BE2C (cell line): Measurements from ENCODE around the gene MTHFD1. TPM values are rescaled to one million over a fixed set of nuclear protein-coding genes. Genes with fewer than 3 reads are reported as not detected.
A peak's percentile ranks its signal among the peaks of the same experiment; 100 is the strongest.

Experiments
- DNase-seq: peaks from one replicate; pipeline ENCODE4 v3.0.0-alpha.2; 2020
- H3K27me3 ChIP-seq: fragments of 250-450 bp; sonication (Bioruptor Pico); 2 replicates; pipeline ENCODE4 v1.5.1; 2020; ENCODE audit warnings: mild to moderate bottlenecking
- H3K36me3 ChIP-seq: fragments of 250-450 bp; sonication (Bioruptor Pico); 2 replicates; pipeline ENCODE4 v1.5.1; 2020; ENCODE audit warnings: mild to moderate bottlenecking
- H3K4me1 ChIP-seq: fragments of 250-450 bp; sonication (Bioruptor Pico); 2 replicates; pipeline ENCODE4 v1.5.1; 2020
- H3K4me3 ChIP-seq: 2 replicates; pipeline ENCODE4 v1.5.1; 2011; ENCODE audit warnings: low read depth, low read length
- H3K9me3 ChIP-seq: fragments of 250-450 bp; sonication (Bioruptor Pico); 2 replicates; pipeline ENCODE4 v1.5.1; 2020
- polyA plus RNA-seq: library from polyadenylated mRNA; unstranded; fragments of >200 nt; gene quantifications from one replicate; pipeline ENCODE4 v1.2.1, GENCODE V29; 2012; ENCODE audit warnings: low read depth, missing spikeins; ENCODE audit not compliant: insufficient read length, insufficient read depth
- TF ChIP-seq, protein P1 (sequence below): IDR thresholded peaks from 2 replicates; pipeline ENCODE4 v1.5.1; 2012; ENCODE audit warnings: mild to moderate bottlenecking, low read depth, low read length

The MTHFD1 gene
- polyA plus RNA-seq: 58.4 TPM

DNA sequence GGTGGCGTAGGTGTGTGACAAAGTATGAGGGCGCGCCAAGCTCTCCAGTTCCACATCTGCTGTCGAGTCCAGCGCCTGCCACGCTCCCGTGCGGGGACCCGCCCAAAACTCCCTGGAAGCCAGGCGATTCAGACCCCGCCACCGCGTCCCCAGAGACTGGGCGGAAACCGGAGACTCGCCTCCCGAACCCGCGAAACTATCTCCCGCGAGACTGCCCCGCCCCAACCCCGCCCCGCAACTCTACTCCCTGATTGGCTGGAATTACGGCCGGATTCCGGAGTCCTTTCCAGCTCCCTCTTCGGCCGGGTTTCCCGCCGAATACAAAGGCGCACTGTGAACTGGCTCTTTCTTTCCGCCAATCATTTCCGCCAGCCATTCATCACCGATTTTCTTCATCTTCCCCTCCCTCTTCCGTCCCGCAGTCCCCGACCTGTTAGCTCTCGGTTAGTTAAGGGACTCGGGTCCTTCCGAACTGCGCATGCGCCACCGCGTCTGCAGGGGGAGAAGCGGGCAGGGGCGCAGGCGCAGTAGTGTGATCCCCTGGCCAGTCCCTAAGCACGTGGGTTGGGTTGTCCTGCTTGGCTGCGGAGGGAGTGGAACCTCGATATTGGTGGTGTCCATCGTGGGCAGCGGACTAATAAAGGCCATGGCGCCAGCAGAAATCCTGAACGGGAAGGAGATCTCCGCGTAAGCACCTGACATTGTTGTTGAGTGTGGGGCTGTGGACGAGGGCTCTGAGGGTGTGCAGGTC, at the start of gene MTHFD1:
MTHFD1 (plus strand) TSS at position 572 of the 751 bp plus-strand sequence; CDS start at position 647, 75 bp downstream.
- Histone ChIP-seq H3K9me3 (no peaks in the 10 kb centered on the region), H3K4me1 (no peaks in the 10 kb centered on the region), H3K4me3 (peak within 1 kb of the TSS; percentile 87), H3K36me3 (peaks cover 22% of the 10 kb centered on the region), H3K27me3 (no peaks in the 10 kb centered on the region)
- TF ChIP-seq, protein P1, sequence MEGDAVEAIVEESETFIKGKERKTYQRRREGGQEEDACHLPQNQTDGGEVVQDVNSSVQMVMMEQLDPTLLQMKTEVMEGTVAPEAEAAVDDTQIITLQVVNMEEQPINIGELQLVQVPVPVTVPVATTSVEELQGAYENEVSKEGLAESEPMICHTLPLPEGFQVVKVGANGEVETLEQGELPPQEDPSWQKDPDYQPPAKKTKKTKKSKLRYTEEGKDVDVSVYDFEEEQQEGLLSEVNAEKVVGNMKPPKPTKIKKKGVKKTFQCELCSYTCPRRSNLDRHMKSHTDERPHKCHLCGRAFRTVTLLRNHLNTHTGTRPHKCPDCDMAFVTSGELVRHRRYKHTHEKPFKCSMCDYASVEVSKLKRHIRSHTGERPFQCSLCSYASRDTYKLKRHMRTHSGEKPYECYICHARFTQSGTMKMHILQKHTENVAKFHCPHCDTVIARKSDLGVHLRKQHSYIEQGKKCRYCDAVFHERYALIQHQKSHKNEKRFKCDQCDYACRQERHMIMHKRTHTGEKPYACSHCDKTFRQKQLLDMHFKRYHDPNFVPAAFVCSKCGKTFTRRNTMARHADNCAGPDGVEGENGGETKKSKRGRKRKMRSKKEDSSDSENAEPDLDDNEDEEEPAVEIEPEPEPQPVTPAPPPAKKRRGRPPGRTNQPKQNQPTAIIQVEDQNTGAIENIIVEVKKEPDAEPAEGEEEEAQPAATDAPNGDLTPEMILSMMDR: no peak
- peak; percentile 99 for DNase-seq

DNA sequence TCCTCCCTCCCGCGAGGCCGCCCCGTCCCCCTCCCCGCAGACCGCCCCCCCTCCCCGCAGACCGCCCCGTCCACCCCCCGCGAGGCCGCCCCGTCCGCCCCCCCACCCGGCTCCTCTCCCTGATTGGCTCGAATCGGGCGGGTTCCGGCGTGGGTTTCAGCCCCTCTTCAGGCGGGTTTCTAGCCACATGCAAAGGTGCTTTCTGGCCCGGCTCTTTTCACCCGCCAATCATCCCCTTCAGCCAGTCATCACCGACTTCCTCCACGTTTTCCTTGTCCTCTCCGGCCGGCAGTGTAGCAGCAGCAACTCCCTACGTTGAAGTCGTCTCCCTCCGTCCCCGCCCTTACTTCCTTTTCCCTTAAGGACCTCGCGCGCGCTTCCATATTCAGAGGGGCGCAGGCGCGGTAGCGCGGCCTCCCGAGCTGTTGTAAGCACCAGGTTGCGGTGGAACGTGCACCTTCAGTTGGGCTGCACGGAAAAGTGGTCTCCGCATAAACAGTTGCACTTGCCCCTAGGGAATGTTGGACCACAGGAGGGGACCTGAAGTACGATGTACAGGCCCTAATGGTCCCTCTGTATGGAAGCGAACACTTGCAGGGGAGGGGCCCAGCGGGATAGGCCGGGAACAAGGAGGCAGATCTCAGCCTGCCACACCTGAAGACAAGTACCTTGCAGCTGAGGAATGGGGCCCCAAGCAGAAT, 49.4 kb upstream of the MTHFD1 start:
- TF ChIP-seq, protein P1: no peak
- Histone ChIP-seq H3K4me1 (0 out of 2 replicates have a peak, but pooled peaks cover 6% of the 10 kb centered on the region), H3K9me3 (no peaks in the 10 kb centered on the region), H3K4me3 (peak overlapping the region; percentile 86), H3K36me3 (no peaks in the 10 kb centered on the region), H3K27me3 (no peaks in the 10 kb centered on the region)
- DNase-seq: peak; percentile 97

DNA sequence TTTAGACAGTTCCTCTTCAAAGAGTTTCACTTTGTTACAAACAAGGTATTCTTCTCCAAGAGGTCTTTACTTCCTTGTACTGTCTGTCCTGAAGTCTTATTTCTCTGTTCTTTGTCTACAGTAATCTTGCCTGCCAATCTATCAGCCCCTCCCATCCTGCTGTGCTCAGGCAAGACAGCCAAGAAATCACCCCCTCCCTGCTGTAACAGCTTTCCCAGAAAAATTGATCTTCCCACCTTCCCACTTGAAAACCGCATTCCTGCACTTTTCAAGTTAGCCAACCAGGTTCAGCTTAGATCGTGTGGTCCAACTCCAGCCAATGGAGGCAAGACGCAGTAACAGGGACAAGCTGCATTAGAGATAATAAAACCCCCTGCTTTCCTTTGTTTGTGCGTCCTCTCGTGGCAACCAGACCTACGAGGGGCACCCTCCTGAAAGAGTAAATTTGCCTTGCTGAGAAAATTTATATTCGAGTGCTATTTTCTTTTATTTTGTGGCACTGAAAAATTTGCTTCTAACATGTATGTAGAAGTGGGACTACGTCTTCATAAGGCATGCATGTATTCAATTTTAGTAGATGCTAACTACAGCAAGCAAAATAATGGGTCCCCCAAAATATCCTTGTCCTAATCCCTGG, 47.5 kb upstream of the MTHFD1 start:
- Histone ChIP-seq H3K4me3 (no peak overlapping the region), H3K27me3 (no peaks in the 10 kb centered on the region), H3K36me3 (no peaks in the 10 kb centered on the region), H3K9me3 (no peaks in the 10 kb centered on the region), H3K4me1 (0 out of 2 replicates have a peak, but pooled peaks cover 6% of the 10 kb centered on the region)
- TF ChIP-seq, protein P1: no peak
- DNase-seq: no peak

DNA sequence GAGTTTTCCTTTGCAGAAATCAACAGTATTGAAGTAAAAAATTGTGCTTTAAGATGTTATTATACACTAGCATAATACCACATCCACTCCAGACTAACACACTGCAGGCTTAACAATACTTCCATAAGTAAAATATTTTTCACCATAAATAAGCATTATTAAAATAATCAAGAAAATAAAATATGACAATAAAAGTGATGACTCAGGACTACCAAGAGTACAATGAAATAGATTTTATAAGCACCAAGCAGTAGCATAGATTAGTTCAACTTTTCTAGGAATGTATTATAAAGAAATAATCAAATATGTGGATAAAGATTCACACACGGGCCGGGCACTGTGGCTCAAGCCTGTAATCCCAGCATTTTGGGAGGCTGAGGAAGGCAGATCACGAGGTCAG, 40.4 kb upstream of the MTHFD1 start:
- no peaks in the 10 kb centered on the region for H3K9me3 ChIP-seq
- no peaks in the 10 kb centered on the region for H3K36me3 ChIP-seq
- H3K4me1 ChIP-seq: no peaks in the 10 kb centered on the region
- no peak for DNase-seq
- no peak overlapping the region for H3K4me3 ChIP-seq
- no peaks in the 10 kb centered on the region for H3K27me3 ChIP-seq
- TF ChIP-seq, protein P1: no peak

DNA sequence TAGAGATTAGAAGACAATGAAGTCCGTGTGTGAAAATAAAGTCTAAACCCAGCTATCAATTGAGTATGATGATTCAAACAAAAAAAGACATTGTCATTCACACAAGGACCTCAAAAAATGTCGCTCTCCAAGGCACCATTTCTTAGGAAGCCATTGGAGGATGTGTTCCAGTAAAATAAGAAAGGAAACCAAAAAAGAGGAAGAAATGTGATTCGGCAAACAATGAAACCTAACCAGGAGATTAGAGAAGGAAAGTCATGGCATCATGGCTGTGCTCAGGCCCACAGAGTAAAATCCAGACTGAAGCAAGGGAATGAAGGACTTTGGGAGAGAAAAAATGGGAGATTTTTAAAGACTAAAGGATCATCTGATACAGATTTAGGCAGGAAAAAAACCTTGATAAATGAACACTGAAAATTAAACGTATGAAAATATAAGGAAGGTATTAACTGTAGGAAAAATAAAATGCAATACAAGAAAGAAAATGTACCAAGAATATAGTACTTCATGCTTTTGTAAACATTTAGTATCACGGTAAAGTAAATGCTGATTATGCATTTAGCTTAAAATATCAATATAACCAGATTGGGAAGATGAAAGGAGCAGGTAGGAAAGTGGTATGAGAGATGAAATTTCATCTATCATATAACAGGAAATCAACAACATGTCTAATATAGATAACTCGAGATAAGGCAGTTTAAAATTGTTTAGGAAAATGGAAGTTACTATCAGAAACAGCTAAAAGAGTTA, 38.2 kb upstream of the MTHFD1 start:
- no peak overlapping the region for H3K4me3 ChIP-seq
- TF ChIP-seq, protein P1: no peak
- H3K36me3 ChIP-seq: no peaks in the 10 kb centered on the region
- no peaks in the 10 kb centered on the region for H3K27me3 ChIP-seq
- no peaks in the 10 kb centered on the region for H3K4me1 ChIP-seq
- no peaks in the 10 kb centered on the region for H3K9me3 ChIP-seq
- DNase-seq: no peak
